ENCODE results near the gene CPZ.

Gene CPZ

GRCh38 chr4:8549352-8549931, 43.1 kb upstream of the CPZ start:
- Histone ChIP-seq H3K4me3 (ENCODE audit: low read length) (no peak overlapping the region), H3K9me3 (ENCODE audit: control insufficient read depth, low read length) (no peaks in the 10 kb centered on the region), H3K27me3 (ENCODE audit: control insufficient read depth, insufficient read depth, low read length) (no peaks in the 10 kb centered on the region), H3K9ac (ENCODE audit: low read length) (no peak overlapping the region), H3K36me3 (ENCODE audit: control insufficient read depth, insufficient read depth, low read length) (no peaks in the 10 kb centered on the region), H3K4me1 (ENCODE audit: control insufficient read depth, insufficient read depth, low read length) (peaks cover 28% of the 10 kb centered on the region)

GRCh38 chr4:8550691-8551090, 41.9 kb upstream of the CPZ start:
- peaks cover 18% of the 10 kb centered on the region for H3K4me1 ChIP-seq (ENCODE audit: control insufficient read depth, insufficient read depth, low read length)
- no peaks in the 10 kb centered on the region for H3K36me3 ChIP-seq (ENCODE audit: control insufficient read depth, insufficient read depth, low read length)
- no peaks in the 10 kb centered on the region for H3K27me3 ChIP-seq (ENCODE audit: control insufficient read depth, insufficient read depth, low read length)
- H3K9me3 ChIP-seq (ENCODE audit: control insufficient read depth, low read length) = no peaks in the 10 kb centered on the region
- H3K9ac ChIP-seq (ENCODE audit: low read length) = no peak overlapping the region
- H3K4me3 ChIP-seq (ENCODE audit: low read length) = no peak overlapping the region

- Histone ChIP-seq H3K4me1 (ENCODE audit: control insufficient read depth, insufficient read depth, low read length) (peaks cover 14% of the 10 kb centered on the region), H3K27me3 (ENCODE audit: control insufficient read depth, insufficient read depth, low read length) (no peaks in the 10 kb centered on the region), H3K9me3 (ENCODE audit: control insufficient read depth, low read length) (no peaks in the 10 kb centered on the region), H3K4me3 (ENCODE audit: low read length) (no peak overlapping the region), H3K36me3 (ENCODE audit: control insufficient read depth, insufficient read depth, low read length) (no peaks in the 10 kb centered on the region), H3K9ac (ENCODE audit: low read length) (no peak overlapping the region)
These were observed 40.5 kb upstream of the CPZ start for GRCh38 chr4:8552024-8552423.

GRCh38 chr4:8552581-8553205, 39.9 kb upstream of the CPZ start:
- H3K9ac ChIP-seq (ENCODE audit: low read length) = no peak overlapping the region
- no peaks in the 10 kb centered on the region for H3K36me3 ChIP-seq (ENCODE audit: control insufficient read depth, insufficient read depth, low read length)
- no peak overlapping the region for H3K4me3 ChIP-seq (ENCODE audit: low read length)
- no peaks in the 10 kb centered on the region for H3K27me3 ChIP-seq (ENCODE audit: control insufficient read depth, insufficient read depth, low read length)
- peaks cover 7% of the 10 kb centered on the region for H3K4me1 ChIP-seq (ENCODE audit: control insufficient read depth, insufficient read depth, low read length)
- no peaks in the 10 kb centered on the region for H3K9me3 ChIP-seq (ENCODE audit: control insufficient read depth, low read length)

- H3K9ac ChIP-seq (ENCODE audit: low read length) = no peak overlapping the region
- H3K27me3 ChIP-seq (ENCODE audit: control insufficient read depth, insufficient read depth, low read length) = no peaks in the 10 kb centered on the region
- H3K4me1 ChIP-seq (ENCODE audit: control insufficient read depth, insufficient read depth, low read length) = peaks cover 5% of the 10 kb centered on the region
- no peaks in the 10 kb centered on the region for H3K9me3 ChIP-seq (ENCODE audit: control insufficient read depth, low read length)
- H3K36me3 ChIP-seq (ENCODE audit: control insufficient read depth, insufficient read depth, low read length) = no peaks in the 10 kb centered on the region
- H3K4me3 ChIP-seq (ENCODE audit: low read length) = no peak overlapping the region
These were observed 39.3 kb upstream of the CPZ start for GRCh38 chr4:8553216-8553615.

GRCh38 chr4:8553991-8554405, 38.6 kb upstream of the CPZ start:
- no peaks in the 10 kb centered on the region for H3K9me3 ChIP-seq (ENCODE audit: control insufficient read depth, low read length)
- H3K36me3 ChIP-seq (ENCODE audit: control insufficient read depth, insufficient read depth, low read length) = no peaks in the 10 kb centered on the region

GRCh38 chr4:8554555-8555100, 37.9 kb upstream of the CPZ start:
- Histone ChIP-seq H3K9ac (ENCODE audit: low read length) (no peak overlapping the region), H3K9me3 (ENCODE audit: control insufficient read depth, low read length) (no peaks in the 10 kb centered on the region), H3K4me1 (ENCODE audit: control insufficient read depth, insufficient read depth, low read length) (no peaks in the 10 kb centered on the region), H3K27me3 (ENCODE audit: control insufficient read depth, insufficient read depth, low read length) (no peaks in the 10 kb centered on the region), H3K36me3 (ENCODE audit: control insufficient read depth, insufficient read depth, low read length) (no peaks in the 10 kb centered on the region), H3K4me3 (ENCODE audit: low read length) (no peak overlapping the region)

More at GRCh38 chr4:8553991-8554405, 38.6 kb upstream of the CPZ start:
- Histone ChIP-seq H3K27me3 (ENCODE audit: control insufficient read depth, insufficient read depth, low read length) (no peaks in the 10 kb centered on the region), H3K4me1 (ENCODE audit: control insufficient read depth, insufficient read depth, low read length) (peaks cover under 1% of the 10 kb centered on the region), H3K4me3 (ENCODE audit: low read length) (no peak overlapping the region), H3K9ac (ENCODE audit: low read length) (no peak overlapping the region)

- Histone ChIP-seq H3K4me1 (ENCODE audit: control insufficient read depth, insufficient read depth, low read length) (no peaks in the 10 kb centered on the region), H3K4me3 (ENCODE audit: low read length) (no peak overlapping the region), H3K9me3 (ENCODE audit: control insufficient read depth, low read length) (no peaks in the 10 kb centered on the region), H3K27me3 (ENCODE audit: control insufficient read depth, insufficient read depth, low read length) (no peaks in the 10 kb centered on the region), H3K36me3 (ENCODE audit: control insufficient read depth, insufficient read depth, low read length) (no peaks in the 10 kb centered on the region), H3K9ac (ENCODE audit: low read length) (no peak overlapping the region)
These were observed 36.8 kb upstream of the CPZ start for GRCh38 chr4:8555716-8556115.

GRCh38 chr4:8556341-8557150, 36.0 kb upstream of the CPZ start:
- no peaks in the 10 kb centered on the region for H3K36me3 ChIP-seq (ENCODE audit: control insufficient read depth, insufficient read depth, low read length)
- H3K27me3 ChIP-seq (ENCODE audit: control insufficient read depth, insufficient read depth, low read length) = no peaks in the 10 kb centered on the region
- H3K4me3 ChIP-seq (ENCODE audit: low read length) = no peak overlapping the region
- H3K9me3 ChIP-seq (ENCODE audit: control insufficient read depth, low read length) = no peaks in the 10 kb centered on the region
- H3K4me1 ChIP-seq (ENCODE audit: control insufficient read depth, insufficient read depth, low read length) = peaks cover 3% of the 10 kb centered on the region
- no peak overlapping the region for H3K9ac ChIP-seq (ENCODE audit: low read length)

GRCh38 chr4:8557151-8558076, 35.2 kb upstream of the CPZ start:
- H3K9ac ChIP-seq (ENCODE audit: low read length) = no peak overlapping the region
- H3K4me3 ChIP-seq (ENCODE audit: low read length) = no peak overlapping the region
- H3K4me1 ChIP-seq (ENCODE audit: control insufficient read depth, insufficient read depth, low read length) = peaks cover 3% of the 10 kb centered on the region
- no peaks in the 10 kb centered on the region for H3K27me3 ChIP-seq (ENCODE audit: control insufficient read depth, insufficient read depth, low read length)
- no peaks in the 10 kb centered on the region for H3K9me3 ChIP-seq (ENCODE audit: control insufficient read depth, low read length)
- H3K36me3 ChIP-seq (ENCODE audit: control insufficient read depth, insufficient read depth, low read length) = no peaks in the 10 kb centered on the region

GRCh38 chr4:8558080-8558960, 34.2 kb upstream of the CPZ start:
- Histone ChIP-seq H3K4me3 (ENCODE audit: low read length) (no peak overlapping the region), H3K9me3 (ENCODE audit: control insufficient read depth, low read length) (no peaks in the 10 kb centered on the region), H3K9ac (ENCODE audit: low read length) (no peak overlapping the region), H3K36me3 (ENCODE audit: control insufficient read depth, insufficient read depth, low read length) (no peaks in the 10 kb centered on the region), H3K4me1 (ENCODE audit: control insufficient read depth, insufficient read depth, low read length) (peaks cover 3% of the 10 kb centered on the region), H3K27me3 (ENCODE audit: control insufficient read depth, insufficient read depth, low read length) (no peaks in the 10 kb centered on the region)

Measured in mucosa of stomach (tissue), 1 donor.